ENCODE data around the gene PCDH9. TPM values are rescaled to one million over a fixed set of nuclear protein-coding genes. Genes with fewer than 3 reads are reported as not detected.

The PCDH9 gene
- total RNA-seq, 1 donor from 2014 or later: 0.40 TPM

- no peak for DNase-seq (ENCODE audit: low read depth)
- TF ChIP-seq CTCF (conservative IDR thresholded peaks at IDR 0.05; ENCODE audit: low read depth, low read length): no peak
- no peak overlapping the region for H3K4me3 ChIP-seq (ENCODE audit: low read depth, low read length)
These were observed 828.1 kb downstream of the PCDH9 start for GRCh38 chr13:66402066-66402465.

- no peak for DNase-seq (ENCODE audit: low read depth)
- TF ChIP-seq CTCF (conservative IDR thresholded peaks at IDR 0.05; ENCODE audit: low read depth, low read length): no peak
- no peak overlapping the region for H3K4me3 ChIP-seq (ENCODE audit: low read depth, low read length)
These were observed 829.8 kb downstream of the PCDH9 start for GRCh38 chr13:66400292-66400691.

- no peak for TF ChIP-seq CTCF (conservative IDR thresholded peaks at IDR 0.05; ENCODE audit: low read depth, low read length)
- no peak for DNase-seq (ENCODE audit: low read depth)
- H3K4me3 ChIP-seq (ENCODE audit: low read depth, low read length): no peak overlapping the region
These were observed 830.3 kb downstream of the PCDH9 start for GRCh38 chr13:66399873-66400272.

GRCh38 chr13:66397133-66397532 is 833.0 kb downstream of the PCDH9 start:
- no peak for DNase-seq (ENCODE audit: low read depth)
- no peak for TF ChIP-seq CTCF (conservative IDR thresholded peaks at IDR 0.05; ENCODE audit: low read depth, low read length)
- H3K4me3 ChIP-seq (ENCODE audit: low read depth, low read length): no peak overlapping the region

GRCh38 chr13:66391322-66391721 is 838.8 kb downstream of the PCDH9 start:
- DNase-seq (ENCODE audit: low read depth): no peak
- TF ChIP-seq CTCF (conservative IDR thresholded peaks at IDR 0.05; ENCODE audit: low read depth, low read length): no peak
- no peak overlapping the region for H3K4me3 ChIP-seq (ENCODE audit: low read depth, low read length)

- no peak for TF ChIP-seq CTCF (conservative IDR thresholded peaks at IDR 0.05; ENCODE audit: low read depth, low read length)
- no peak for DNase-seq (ENCODE audit: low read depth)
- no peak overlapping the region for H3K4me3 ChIP-seq (ENCODE audit: low read depth, low read length)
These were observed 851.2 kb downstream of the PCDH9 start for GRCh38 chr13:66378894-66379293.

- no peak for DNase-seq (ENCODE audit: low read depth)
- H3K4me3 ChIP-seq (ENCODE audit: low read depth, low read length): no peak overlapping the region
- TF ChIP-seq CTCF (conservative IDR thresholded peaks at IDR 0.05; ENCODE audit: low read depth, low read length): no peak
These were observed 852.6 kb downstream of the PCDH9 start for GRCh38 chr13:66377569-66377968.

Data from epithelial cell of proximal tubule (primary cell).